Measurements from ENCODE around the gene PIAS3. TPM values are rescaled to one million over a fixed set of nuclear protein-coding genes. Genes with fewer than 3 reads are reported as not detected.

The PIAS3 gene
- total RNA-seq, 1 experiment from 2014 or later, result 16.4 TPM

Small RNA genes within 50 kb of the gene (small RNA-seq; reads per million reads assigned to genes)
- 0 reads per million in 2 experiments for gene MIR6736

Other genes with a start within 250 kb of the PIAS3 start
- gene PDZK1, start 151.7 kb downstream of the PIAS3 start, total RNA-seq (2014; rRNA removed; shearing (Covaris generic)), result 0.50 and 0.77 TPM in 2 replicates
- 3.0 and 4.0 TPM in 2 replicates for gene CD160, start 139.6 kb downstream of the PIAS3 start, total RNA-seq (2014; rRNA removed; shearing (Covaris generic))
- gene RNF115, start 35.0 kb downstream of the PIAS3 start, total RNA-seq (2014; rRNA removed; shearing (Covaris generic)), result 18.2 and 19.6 TPM in 2 replicates
- 55.8 and 61.3 TPM in 2 replicates for gene POLR3C, start 34.9 kb downstream of the PIAS3 start, total RNA-seq (2014; rRNA removed; shearing (Covaris generic))
- gene NUDT17, start 13.5 kb downstream of the PIAS3 start, total RNA-seq (2014; rRNA removed; shearing (Covaris generic)), result 9.4 and 15.5 TPM in 2 replicates
- not detected in 2 replicates for gene ANKRD35, start 26.8 kb upstream of the PIAS3 start, total RNA-seq (2014; rRNA removed; shearing (Covaris generic))
- 5.7 and 6.2 TPM in 2 replicates for gene ITGA10, start 51.0 kb upstream of the PIAS3 start, total RNA-seq (2014; rRNA removed; shearing (Covaris generic))
- 50.0 and 52.1 TPM in 2 replicates for gene PEX11B, start 59.6 kb upstream of the PIAS3 start, total RNA-seq (2014; rRNA removed; shearing (Covaris generic))
- 261 and 288 TPM in 2 replicates for gene RBM8A, start 68.4 kb upstream of the PIAS3 start, total RNA-seq (2014; rRNA removed; shearing (Covaris generic))
- gene LIX1L, start 98.9 kb upstream of the PIAS3 start, total RNA-seq (2014; rRNA removed; shearing (Covaris generic)), result 45.1 and 49.7 TPM in 2 replicates
- gene ANKRD34A, start 105.5 kb upstream of the PIAS3 start, total RNA-seq (2014; rRNA removed; shearing (Covaris generic)), result 1.1 and 1.2 TPM in 2 replicates
- 25.8 and 26.0 TPM in 2 replicates for gene POLR3GL, start 105.6 kb upstream of the PIAS3 start, total RNA-seq (2014; rRNA removed; shearing (Covaris generic))
- 10.6 and 11.2 TPM in 2 replicates for gene TXNIP, start 137.5 kb upstream of the PIAS3 start, total RNA-seq (2014; rRNA removed; shearing (Covaris generic))
- not detected in 2 replicates for gene HJV, start 162.7 kb upstream of the PIAS3 start, total RNA-seq (2014; rRNA removed; shearing (Covaris generic))

Data from SK-MEL-5 (cell line).